ENCODE data around the gene C1R. TPM values are rescaled to one million over a fixed set of nuclear protein-coding genes. Genes with fewer than 3 reads are reported as not detected.

C1R gene
- total and polyA plus RNA-seq, 8 donors = 20.2 to 212 (median 60.5) TPM

- Histone ChIP-seq H3K36me3 (no peaks in the 10 kb centered on the region), H3K9me3 (no peaks in the 10 kb centered on the region), H3K4me3 (no peak overlapping the region), H3K4me1 (peaks cover 0 to 5% (median 0%) of the 10 kb centered on the region in 3 donors), H3K27me3 (no peaks in the 10 kb centered on the region), H3K27ac (no peak overlapping the region)
- ATAC-seq (no peak), FAIRE-seq (no peak), DNase-seq (no peak)
- intact Hi-C loops (cut with DNase I) = no loop called here
- 79 to 82% methylated on average over 6 of the region's 6 CpGs for WGBS, 2 donors
- no peak for TF ChIP-seq CTCF (IDR thresholded peaks at IDR 0.05)
These were observed 20.2 kb downstream of the C1R start for GRCh38 chr12:7072035-7072434.

- intact Hi-C loops (cut with DNase I) = no loop called here
- Histone ChIP-seq H3K27me3 (no peaks in the 10 kb centered on the region), H3K9me3 (no peaks in the 10 kb centered on the region), H3K4me1 (peaks cover 0 to 5% (median 0%) of the 10 kb centered on the region in 3 donors), H3K4me3 (no peak overlapping the region), H3K36me3 (no peaks in the 10 kb centered on the region), H3K27ac (peak overlapping the region; percentile 28 to 50 (median 40))
- ATAC-seq = no peak
- 69 to 83% methylated on average over 6 of the region's 6 CpGs for WGBS, 2 donors
- no peak for TF ChIP-seq CTCF (IDR thresholded peaks at IDR 0.05)
- no peak for FAIRE-seq
- DNase-seq = no peak
These were observed 22.9 kb downstream of the C1R start for GRCh38 chr12:7069386-7069785.

- Histone ChIP-seq H3K36me3 (no peaks in the 10 kb centered on the region), H3K27ac (peak overlapping the region; percentile 28 to 71 (median 46)), H3K9me3 (no peaks in the 10 kb centered on the region), H3K4me1 (peaks cover 0 to 5% (median 0%) of the 10 kb centered on the region in 3 donors), H3K4me3 (no peak overlapping the region), H3K27me3 (no peaks in the 10 kb centered on the region)
- DNase-seq (peak in 2 of 6 donors; percentile 17 to 37), ATAC-seq (peak in 2 of 4 donors; percentile 41 to 58), FAIRE-seq (no peak)
- TF ChIP-seq CTCF (IDR thresholded peaks at IDR 0.05) = no peak
- intact Hi-C loops (cut with DNase I) = no loop called here
- WGBS, 2 donors = 26 to 30% methylated on average over 2 of the region's 2 CpGs
These were observed 23.3 kb downstream of the C1R start for GRCh38 chr12:7068994-7069346.

- TF ChIP-seq CTCF (IDR thresholded peaks at IDR 0.05) = no peak
- Histone ChIP-seq H3K27me3 (no peaks in the 10 kb centered on the region), H3K27ac (peak overlapping the region; percentile 28 to 71 (median 47)), H3K36me3 (no peaks in the 10 kb centered on the region), H3K9me3 (no peaks in the 10 kb centered on the region), H3K4me1 (peaks cover 0 to 5% (median 0%) of the 10 kb centered on the region in 3 donors), H3K4me3 (no peak overlapping the region)
- intact Hi-C loops (cut with DNase I) = no loop called here
- FAIRE-seq (no peak), DNase-seq (no peak), ATAC-seq (peak; percentile 53 to 82 (median 79))
- 51 to 62% methylated on average over 11 of the region's 11 CpGs for WGBS, 2 donors
These were observed 23.8 kb downstream of the C1R start for GRCh38 chr12:7068240-7068993.

- intact Hi-C loops (cut with DNase I) = no loop called here
- ATAC-seq (no peak), DNase-seq (no peak), FAIRE-seq (no peak)
- Histone ChIP-seq H3K9me3 (no peaks in the 10 kb centered on the region), H3K4me3 (no peak overlapping the region), H3K27me3 (no peaks in the 10 kb centered on the region), H3K27ac (no peak overlapping the region), H3K36me3 (no peaks in the 10 kb centered on the region), H3K4me1 (peaks cover 0 to 5% (median 0%) of the 10 kb centered on the region in 3 donors)
- WGBS, 2 donors = 68 to 73% methylated on average over 7 of the region's 7 CpGs
- TF ChIP-seq CTCF (IDR thresholded peaks at IDR 0.05) = no peak
These were observed 25.1 kb downstream of the C1R start for GRCh38 chr12:7067096-7067495.

Data from pancreas (tissue), 10 donors.